Smooth muscle cell (in vitro differentiated cells): ENCODE measurements around the gene HINFP. TPM values are rescaled to one million over a fixed set of nuclear protein-coding genes. Genes with fewer than 3 reads are reported as not detected.

ENCODE experiments used
- DNase-seq: peaks from one replicate; lab custom pipeline; 2025; ENCODE audit not compliant: unreplicated experiment; lab: John Stamatoyannopoulos, UW
- H2AFZ ChIP-seq: fragments of 200-600 bp; sonication (generic); 2 replicates; pipeline ENCODE4 v1.6.0; 2016; ENCODE audit warnings: antibody characterized with exemption, low read depth, mild to moderate bottlenecking
- H3F3A ChIP-seq: fragments of 200-600 bp; sonication (generic); 2 replicates; pipeline ENCODE4 v1.6.0; 2017; ENCODE audit warnings: antibody characterized with exemption, low read depth
- H3K27ac ChIP-seq: fragments of 200-600 bp; sonication (generic); 2 replicates; pipeline ENCODE4 v1.5.1; 2016; ENCODE audit warnings: low read depth, mild to moderate bottlenecking
- H3K27me3 ChIP-seq: fragments of 200-600 bp; sonication (generic); 2 replicates; pipeline ENCODE4 v1.6.1; 2016; ENCODE audit warnings: low read depth, mild to moderate bottlenecking
- H3K36me3 ChIP-seq: fragments of 200-600 bp; sonication (generic); 2 replicates; pipeline ENCODE4 v1.5.1; 2016; ENCODE audit warnings: low read depth
- H3K4me1 ChIP-seq: fragments of 200-600 bp; sonication (generic); 2 replicates; pipeline ENCODE4 v1.5.1; 2016; ENCODE audit warnings: low read depth
- H3K4me2 ChIP-seq: fragments of 200-600 bp; sonication (generic); 2 replicates; pipeline ENCODE4 v1.6.0; 2016; ENCODE audit warnings: mild to moderate bottlenecking
- H3K4me3 ChIP-seq: fragments of 200-600 bp; sonication (generic); 2 replicates; pipeline ENCODE4 v1.5.1; 2016; ENCODE audit warnings: mild to moderate bottlenecking
- H3K79me2 ChIP-seq: fragments of 200-600 bp; sonication (generic); 2 replicates; pipeline ENCODE4 v1.6.0; 2016; ENCODE audit warnings: low read depth, mild to moderate bottlenecking
- H3K9ac ChIP-seq: fragments of 200-600 bp; sonication (generic); 2 replicates; pipeline ENCODE4 v1.6.0; 2016; ENCODE audit warnings: low read depth
- H3K9me3 ChIP-seq: fragments of 200-600 bp; sonication (generic); replicated peaks from 2 replicates; pipeline ENCODE4 v1.5.1; 2016; ENCODE audit warnings: low read depth
- H4K20me1 ChIP-seq: fragments of 200-600 bp; sonication (generic); 2 replicates; pipeline ENCODE4 v1.6.0; 2016; ENCODE audit warnings: low read depth
- CTCF ChIP-seq: fragments of 200-600 bp; sonication (generic); IDR thresholded peaks from 2 replicates; pipeline ENCODE4 v1.5.1; 2017; ENCODE audit warnings: borderline replicate concordance, mild to moderate bottlenecking, antibody characterized with exemption; ENCODE audit not compliant: insufficient read depth, poor library complexity, severe bottlenecking
- WGBS: methylation state at CpG from one replicate; pipeline ENCODE4 v1.1.7; 2016; ENCODE audit warnings: low lambda C conversion rate; 5-methylcytosine and 5-hydroxymethylcytosine counted together
- polyA plus RNA-seq: library from polyadenylated mRNA; unstranded; fragments of >200 nt; fragmentation: Nextera tagmentation; extraction: Ambion mirVana; gene quantifications from 2 replicates; pipeline ENCODE4 v1.2.1, GENCODE V29; 2016
- total RNA-seq: library from RNA; depleted of rRNA; stranded (reverse); fragments of >200 nt; gene quantifications from 2 replicates; pipeline ENCODE4 v1.2.3, GENCODE V29; 2014

HINFP gene
- total and polyA plus RNA-seq, 2 experiments from 2014 or later: 15.6 to 17.3 TPM

GRCh38 chr11:119175493-119176077 lies 54.2 kb downstream of the HINFP start:
- Histone ChIP-seq H3K79me2 (no peaks in the 10 kb centered on the region), H3K4me2 (no peak overlapping the region), H3K4me3 (no peak overlapping the region), H3K27ac (no peak overlapping the region), H3F3A (no peaks in the 10 kb centered on the region), H2AFZ (no peak overlapping the region), H3K4me1 (no peaks in the 10 kb centered on the region), H4K20me1 (no peaks in the 10 kb centered on the region), H3K36me3 (no peaks in the 10 kb centered on the region), H3K9me3 (no peaks in the 10 kb centered on the region), H3K27me3 (no peaks in the 10 kb centered on the region), H3K9ac (no peak overlapping the region)
- TF ChIP-seq CTCF: no peak
- 63% methylated on average over 6 of the region's 6 CpGs for WGBS
- DNase-seq: no peak

- whole genome bisulfite sequencing: 77% methylated on average over 4 of the region's 4 CpGs
- Histone ChIP-seq H3K4me1 (no peaks in the 10 kb centered on the region), H3K36me3 (no peaks in the 10 kb centered on the region), H3K4me2 (no peak overlapping the region), H4K20me1 (no peaks in the 10 kb centered on the region), H3K27ac (no peak overlapping the region), H2AFZ (no peak overlapping the region), H3K9me3 (no peaks in the 10 kb centered on the region), H3F3A (no peaks in the 10 kb centered on the region), H3K79me2 (no peaks in the 10 kb centered on the region), H3K9ac (no peak overlapping the region), H3K4me3 (no peak overlapping the region), H3K27me3 (no peaks in the 10 kb centered on the region)
- no peak for DNase-seq
- TF ChIP-seq CTCF: no peak
Measured at GRCh38 chr11:119178166-119178680, 56.8 kb downstream of the HINFP start.

- WGBS: 92% methylated on average over 6 of the region's 6 CpGs
- Histone ChIP-seq H3K9me3 (no peaks in the 10 kb centered on the region), H3K27ac (no peak overlapping the region), H3K79me2 (no peaks in the 10 kb centered on the region), H3K4me1 (no peaks in the 10 kb centered on the region), H3K27me3 (no peaks in the 10 kb centered on the region), H3K4me2 (no peak overlapping the region), H3K4me3 (no peak overlapping the region), H4K20me1 (no peaks in the 10 kb centered on the region), H2AFZ (no peak overlapping the region), H3K36me3 (no peaks in the 10 kb centered on the region), H3F3A (no peaks in the 10 kb centered on the region), H3K9ac (no peak overlapping the region)
- no peak for TF ChIP-seq CTCF
- no peak for DNase-seq
Measured at GRCh38 chr11:119179342-119179741, 58.0 kb downstream of the HINFP start.

- Histone ChIP-seq H3K9ac (no peak overlapping the region), H3K27me3 (no peaks in the 10 kb centered on the region), H3K36me3 (no peaks in the 10 kb centered on the region), H3K79me2 (no peaks in the 10 kb centered on the region), H2AFZ (no peak overlapping the region), H3F3A (no peaks in the 10 kb centered on the region), H3K4me1 (no peaks in the 10 kb centered on the region), H3K9me3 (no peaks in the 10 kb centered on the region), H3K4me2 (no peak overlapping the region), H3K4me3 (no peak overlapping the region), H3K27ac (no peak overlapping the region), H4K20me1 (no peaks in the 10 kb centered on the region)
- DNase-seq: no peak
- WGBS: 97% methylated on average over 10 of the region's 10 CpGs
- TF ChIP-seq CTCF: no peak
Measured at GRCh38 chr11:119179983-119180382, 58.6 kb downstream of the HINFP start.
